Hematopoietic multipotent progenitor cell (in vitro differentiated cells): ENCODE data around the gene PAX5. TPM values are rescaled to one million over a fixed set of nuclear protein-coding genes. Genes with fewer than 3 reads are reported as not detected.
A peak's percentile ranks its signal among the peaks of the same experiment; 100 is the strongest.
"Not testable (repeated sequence)": the region's sequence is repeated elsewhere in the genome, so short reads cannot be mapped to it uniquely, and the experiment has no call there.

ENCODE experiments used
- DNase-seq, 3 donors: peaks; one replicate each; pipeline ENCODE4 v3.0.0-alpha.2; 2011 to 2015; ENCODE audit warnings: low read depth in 2 of 3, low spot score in 2 of 3
- total RNA-seq: library from RNA; depleted of rRNA; stranded (reverse); fragments of >200 nt; gene quantifications from one replicate; pipeline ENCODE4 v1.2.3, GENCODE V29; 2012

The PAX5 gene
- 3.0 TPM for total RNA-seq

- peak in 1 of 3 donors; percentile 62 for DNase-seq
Measured at GRCh38 chr9:37033682-37034304, at the start of gene PAX5. Gene PAX5, minus strand, starts transcription at chr9:37034268. Its CDS starts 237 bp downstream, at chr9:37034031.

- no peak for DNase-seq
Measured at GRCh38 chr9:37083654-37084053, 49.6 kb upstream of the PAX5 start.

GRCh38 chr9:37082214-37082765, 48.2 kb upstream of the PAX5 start:
- no peak for DNase-seq

- DNase-seq: not testable (repeated sequence)
Measured at GRCh38 chr9:37081507-37081906, 47.4 kb upstream of the PAX5 start.

GRCh38 chr9:37080165-37080628, 46.1 kb upstream of the PAX5 start:
- DNase-seq: not testable (repeated sequence)

GRCh38 chr9:37079370-37080164, 45.5 kb upstream of the PAX5 start:
- peak; percentile 88 to 98 (median 94) for DNase-seq

- not testable (repeated sequence) for DNase-seq
Measured at GRCh38 chr9:37074790-37075189, 40.7 kb upstream of the PAX5 start.

GRCh38 chr9:37066139-37066725, 32.2 kb upstream of the PAX5 start:
- peak in 1 of 3 donors; percentile 49 for DNase-seq

GRCh38 chr9:37062336-37062735, 28.3 kb upstream of the PAX5 start:
- peak in 1 of 3 donors; percentile 39 for DNase-seq

GRCh38 chr9:37061768-37062167, 27.7 kb upstream of the PAX5 start:
- peak in 2 of 3 donors; percentile 18 to 50 for DNase-seq

GRCh38 chr9:37060833-37061232, 26.8 kb upstream of the PAX5 start:
- DNase-seq: peak in 2 of 3 donors; percentile 17 to 51

GRCh38 chr9:37056046-37056920, 22.2 kb upstream of the PAX5 start:
- no peak for DNase-seq

- DNase-seq: not testable (repeated sequence)
Measured at GRCh38 chr9:37054363-37054720, 20.3 kb upstream of the PAX5 start.

GRCh38 chr9:37053684-37054362, 19.8 kb upstream of the PAX5 start:
- no peak for DNase-seq

- DNase-seq: peak in 1 of 3 donors; percentile 54
Measured at GRCh38 chr9:37046683-37047082, 12.6 kb upstream of the PAX5 start.

GRCh38 chr9:37042421-37042820, 8.4 kb upstream of the PAX5 start:
- DNase-seq: no peak

GRCh38 chr9:37040508-37041127, 6.5 kb upstream of the PAX5 start:
- no peak for DNase-seq

- no peak for DNase-seq
Measured at GRCh38 chr9:37038943-37039464, 4.9 kb upstream of the PAX5 start.

GRCh38 chr9:37038302-37038942, 4.4 kb upstream of the PAX5 start:
- no peak for DNase-seq
